ENCODE results near the gene RELN. TPM values are rescaled to one million over a fixed set of nuclear protein-coding genes. Genes with fewer than 3 reads are reported as not detected.

The RELN gene
- total and polyA plus RNA-seq, 2 of the 13 experiments (the other 11 are each of a cell fraction or from before 2014, with no cell fraction given): 315 to 332 TPM

GRCh38 chr7:103859709-103860108, 129.7 kb downstream of the RELN start:
- ATAC-seq: no peak
- H3K9ac ChIP-seq (ENCODE audit: insufficient read depth, low read depth, low read length): no peak overlapping the region
- WGBS (ENCODE audit: low lambda C conversion rate): 92% methylated on average over 3 of the region's 3 CpGs
- H3K79me2 ChIP-seq (ENCODE audit: insufficient read depth, low read length): peaks cover 11% of the 10 kb centered on the region
- no peak overlapping the region for H2AFZ ChIP-seq (ENCODE audit: low read length)
- no peak for DNase-seq (ENCODE audit: low spot score)
- H3K4me3 ChIP-seq (replicated peaks in 1 of 3; ENCODE audit: insufficient read depth in 1 of 3, low read depth in 2 of 3, low read length in 3 of 3): no peak overlapping the region
- no peak overlapping the region for H3K27ac ChIP-seq (ENCODE audit: extremely low read length, insufficient read depth, low read length)
- no peaks in the 10 kb centered on the region for H3K27me3 ChIP-seq (ENCODE audit: control insufficient read depth in 1 of 2, insufficient read depth in 2 of 2, low read length in 2 of 2)
- H3K9me3 ChIP-seq (ENCODE audit: low read length): no peaks in the 10 kb centered on the region
- peaks cover 0 to 4% of the 10 kb centered on the region in 2 experiments; a peak in 1 of 5 replicates for H3K36me3 ChIP-seq (replicated peaks in 1 of 2; ENCODE audit: control insufficient read depth in 1 of 2, insufficient read depth in 2 of 2, low read length in 2 of 2)
- no peaks in the 10 kb centered on the region for H3K4me1 ChIP-seq (ENCODE audit: insufficient read depth, low read length)
- no peaks in the 10 kb centered on the region; the same call in 1 of the 2 replicates for H4K20me1 ChIP-seq (ENCODE audit: insufficient read depth, low read length)
- no TSS peak for BruUV-seq (replicated peaks)
- in situ Hi-C loops (cut with HindIII; ENCODE audit: extremely low pct_ligation_motif_present, low pct_unique_long_range_greater_than_20kb) (no loop called here), intact Hi-C loops (cut with micrococcal nuclease; ENCODE audit: unreplicated experiment) (no loop called here)
- POLR2A ChIA-PET: no interaction called here
- CTCF ChIA-PET (ENCODE audit: low intra/inter-chr PET ratio, low total read pairs): no interaction called here
- no peak overlapping the region for H3K4me2 ChIP-seq (ENCODE audit: low read depth, low read length)
- FAIRE-seq: no peak
- TF ChIP-seq ZNF337 (CRISPR knock-in tag; IDR thresholded peaks at IDR 0.05; ENCODE audit: borderline replicate concordance, low read depth): no peak
- TF ChIP-seq, protein P1, sequence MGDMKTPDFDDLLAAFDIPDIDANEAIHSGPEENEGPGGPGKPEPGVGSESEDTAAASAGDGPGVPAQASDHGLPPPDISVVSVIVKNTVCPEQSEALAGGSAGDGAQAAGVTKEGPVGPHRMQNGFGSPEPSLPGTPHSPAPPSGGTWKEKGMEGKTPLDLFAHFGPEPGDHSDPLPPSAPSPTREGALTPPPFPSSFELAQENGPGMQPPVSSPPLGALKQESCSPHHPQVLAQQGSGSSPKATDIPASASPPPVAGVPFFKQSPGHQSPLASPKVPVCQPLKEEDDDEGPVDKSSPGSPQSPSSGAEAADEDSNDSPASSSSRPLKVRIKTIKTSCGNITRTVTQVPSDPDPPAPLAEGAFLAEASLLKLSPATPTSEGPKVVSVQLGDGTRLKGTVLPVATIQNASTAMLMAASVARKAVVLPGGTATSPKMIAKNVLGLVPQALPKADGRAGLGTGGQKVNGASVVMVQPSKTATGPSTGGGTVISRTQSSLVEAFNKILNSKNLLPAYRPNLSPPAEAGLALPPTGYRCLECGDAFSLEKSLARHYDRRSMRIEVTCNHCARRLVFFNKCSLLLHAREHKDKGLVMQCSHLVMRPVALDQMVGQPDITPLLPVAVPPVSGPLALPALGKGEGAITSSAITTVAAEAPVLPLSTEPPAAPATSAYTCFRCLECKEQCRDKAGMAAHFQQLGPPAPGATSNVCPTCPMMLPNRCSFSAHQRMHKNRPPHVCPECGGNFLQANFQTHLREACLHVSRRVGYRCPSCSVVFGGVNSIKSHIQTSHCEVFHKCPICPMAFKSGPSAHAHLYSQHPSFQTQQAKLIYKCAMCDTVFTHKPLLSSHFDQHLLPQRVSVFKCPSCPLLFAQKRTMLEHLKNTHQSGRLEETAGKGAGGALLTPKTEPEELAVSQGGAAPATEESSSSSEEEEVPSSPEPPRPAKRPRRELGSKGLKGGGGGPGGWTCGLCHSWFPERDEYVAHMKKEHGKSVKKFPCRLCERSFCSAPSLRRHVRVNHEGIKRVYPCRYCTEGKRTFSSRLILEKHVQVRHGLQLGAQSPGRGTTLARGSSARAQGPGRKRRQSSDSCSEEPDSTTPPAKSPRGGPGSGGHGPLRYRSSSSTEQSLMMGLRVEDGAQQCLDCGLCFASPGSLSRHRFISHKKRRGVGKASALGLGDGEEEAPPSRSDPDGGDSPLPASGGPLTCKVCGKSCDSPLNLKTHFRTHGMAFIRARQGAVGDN (CRISPR knock-in tag; IDR thresholded peaks at IDR 0.05): no peak
- TF ChIP-seq HNRNPLL (IDR thresholded peaks at IDR 0.05; ENCODE audit: low read depth, low read length, poor library complexity, severe bottlenecking): no peak
- TF ChIP-seq ZNF3 (CRISPR knock-in tag; IDR thresholded peaks at IDR 0.05): no peak
- no peak for TF ChIP-seq MIXL1 (CRISPR knock-in tag; IDR thresholded peaks at IDR 0.05)
- TF ChIP-seq NFATC3 (CRISPR knock-in tag; IDR thresholded peaks at IDR 0.05): no peak
- TF ChIP-seq ZNF329 (CRISPR knock-in tag; IDR thresholded peaks at IDR 0.05; ENCODE audit: low read depth): no peak
- TF ChIP-seq PCBP1 (IDR thresholded peaks at IDR 0.05; ENCODE audit: borderline replicate concordance, low read depth, low read length): no peak
- TF ChIP-seq, protein P2, sequence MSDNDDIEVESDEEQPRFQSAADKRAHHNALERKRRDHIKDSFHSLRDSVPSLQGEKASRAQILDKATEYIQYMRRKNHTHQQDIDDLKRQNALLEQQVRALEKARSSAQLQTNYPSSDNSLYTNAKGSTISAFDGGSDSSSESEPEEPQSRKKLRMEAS (IDR thresholded peaks at IDR 0.05): no peak
- no peak for TF ChIP-seq HDAC2 (CRISPR knock-in tag; IDR thresholded peaks at IDR 0.05)
- TF ChIP-seq FOXK1 (CRISPR knock-in tag; IDR thresholded peaks at IDR 0.05; ENCODE audit: borderline replicate concordance, low read depth): no peak
- TF ChIP-seq, protein P3, sequence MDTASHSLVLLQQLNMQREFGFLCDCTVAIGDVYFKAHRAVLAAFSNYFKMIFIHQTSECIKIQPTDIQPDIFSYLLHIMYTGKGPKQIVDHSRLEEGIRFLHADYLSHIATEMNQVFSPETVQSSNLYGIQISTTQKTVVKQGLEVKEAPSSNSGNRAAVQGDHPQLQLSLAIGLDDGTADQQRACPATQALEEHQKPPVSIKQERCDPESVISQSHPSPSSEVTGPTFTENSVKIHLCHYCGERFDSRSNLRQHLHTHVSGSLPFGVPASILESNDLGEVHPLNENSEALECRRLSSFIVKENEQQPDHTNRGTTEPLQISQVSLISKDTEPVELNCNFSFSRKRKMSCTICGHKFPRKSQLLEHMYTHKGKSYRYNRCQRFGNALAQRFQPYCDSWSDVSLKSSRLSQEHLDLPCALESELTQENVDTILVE (CRISPR knock-in tag; IDR thresholded peaks at IDR 0.05): no peak
- TF ChIP-seq ASH2L (IDR thresholded peaks at IDR 0.05; ENCODE audit: insufficient read length, low read depth, low read length): no peak
- no peak for TF ChIP-seq ZNF546 (CRISPR knock-in tag; conservative IDR thresholded peaks at IDR 0.05)
- TF ChIP-seq ZNF354B (CRISPR knock-in tag; IDR thresholded peaks at IDR 0.05): no peak
- TF ChIP-seq TMF1 (CRISPR knock-in tag; IDR thresholded peaks at IDR 0.05; ENCODE audit: low read depth): no peak
- TF ChIP-seq ZNF512B (CRISPR knock-in tag; IDR thresholded peaks at IDR 0.05; ENCODE audit: borderline replicate concordance): no peak
- no peak for TF ChIP-seq SNRNP70 (IDR thresholded peaks at IDR 0.05; ENCODE audit: low read depth, low read length)
- no peak for TF ChIP-seq KLF11 (CRISPR knock-in tag; IDR thresholded peaks at IDR 0.05)
